ENCODE measurements around the gene GRM8.

GRM8 gene

DNA sequence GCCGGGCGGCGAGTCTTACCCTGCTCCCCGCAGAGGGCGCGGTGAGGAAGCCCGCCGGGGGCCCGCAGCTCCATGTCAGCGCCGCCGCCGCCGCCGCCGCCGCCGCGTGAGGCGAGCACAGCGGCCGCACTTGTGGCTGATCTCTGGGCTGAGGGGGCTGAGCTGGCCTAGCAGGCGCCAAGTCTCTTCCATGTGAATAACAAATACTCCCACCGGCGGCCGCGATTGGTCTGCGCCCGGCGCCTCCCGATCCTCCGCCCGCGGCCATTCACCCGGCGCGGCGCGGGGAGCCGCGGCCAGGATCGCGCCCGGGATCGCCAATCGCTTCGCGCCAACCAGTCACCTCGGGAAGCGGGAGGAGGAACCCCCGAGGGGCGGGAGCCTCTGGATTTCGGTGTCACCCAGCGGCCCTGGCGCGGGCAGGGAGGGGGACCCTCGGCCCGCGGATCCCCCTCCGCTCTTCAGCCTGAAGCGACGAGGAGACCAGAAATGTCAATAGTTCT lies at the start of gene GRM8:
Gene GRM8, minus strand, starts transcription at position 164 of the 503 bp plus-strand sequence.
- no peak for FAIRE-seq

DNA sequence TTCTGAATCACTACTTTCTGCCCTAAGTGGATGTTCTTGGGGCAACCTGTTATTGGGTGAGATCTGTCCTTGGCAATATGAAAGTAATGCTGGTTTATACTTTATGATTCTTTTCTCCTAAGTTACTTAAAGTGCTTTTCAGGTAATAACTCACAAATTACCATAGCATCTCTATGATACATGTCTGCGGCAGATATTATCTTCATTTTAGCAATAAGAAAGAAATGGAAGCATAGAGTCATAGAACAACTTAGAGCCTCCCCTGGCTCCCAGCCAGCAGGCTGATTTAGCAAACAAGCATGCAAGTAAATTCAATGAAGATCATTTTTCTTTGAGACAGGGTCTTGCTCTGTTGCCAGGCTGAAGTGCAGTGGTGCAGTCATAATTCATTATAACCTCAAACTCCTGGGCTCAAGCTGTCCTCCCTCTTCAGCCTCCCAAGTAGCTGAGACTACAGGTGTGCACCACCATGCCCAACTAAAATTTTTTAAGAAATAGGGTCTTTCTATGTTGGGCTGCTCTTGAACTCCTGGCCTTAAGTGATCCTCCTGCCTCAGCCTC lies 38.1 kb upstream of the GRM8 start:
- FAIRE-seq = no peak

DNA sequence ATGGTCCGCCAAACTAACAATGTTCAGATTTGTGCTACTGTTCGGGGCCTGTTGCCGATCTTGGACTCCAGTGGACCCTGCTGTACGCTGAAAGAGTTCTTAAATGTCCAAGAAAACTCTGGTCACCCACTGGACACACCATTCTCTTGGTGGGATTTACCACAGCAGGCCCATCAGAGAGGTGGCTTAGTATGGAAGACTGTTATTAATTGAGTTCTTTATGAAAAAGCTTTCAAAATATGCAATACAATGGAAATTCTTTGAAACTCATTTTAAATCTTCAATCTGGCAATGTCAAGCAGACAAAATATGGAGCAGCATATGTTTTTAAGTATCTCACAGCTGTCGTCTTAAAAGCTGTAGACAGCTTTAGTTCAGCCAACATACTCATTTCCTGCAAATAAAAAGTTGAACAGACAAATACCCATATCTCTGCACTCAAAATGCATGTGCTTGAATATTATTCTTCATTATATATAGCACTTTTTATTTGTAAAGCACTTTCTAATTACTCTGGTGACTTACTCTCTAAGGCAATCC lies 37.4 kb upstream of the GRM8 start:
- FAIRE-seq = no peak

DNA sequence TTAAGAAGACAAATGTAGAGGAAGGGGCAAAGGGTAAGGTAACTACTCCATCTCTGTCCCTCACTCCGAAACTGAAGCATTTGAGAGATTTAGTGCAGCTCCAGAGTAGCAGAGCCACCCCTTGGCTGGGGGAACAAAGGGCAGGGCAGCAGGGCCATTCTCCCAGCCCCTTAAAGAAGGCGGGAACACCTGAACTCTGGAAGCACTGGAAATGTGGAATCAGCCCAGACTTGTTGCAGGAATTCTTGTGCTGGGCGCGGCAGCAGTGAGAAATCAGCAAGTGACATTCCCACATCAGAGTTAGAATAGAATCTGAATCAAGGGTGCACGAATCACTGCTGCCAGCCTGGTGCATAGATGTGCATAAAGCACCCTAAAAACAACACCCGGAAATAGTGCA lies 34.4 kb upstream of the GRM8 start:
- FAIRE-seq = no peak

DNA sequence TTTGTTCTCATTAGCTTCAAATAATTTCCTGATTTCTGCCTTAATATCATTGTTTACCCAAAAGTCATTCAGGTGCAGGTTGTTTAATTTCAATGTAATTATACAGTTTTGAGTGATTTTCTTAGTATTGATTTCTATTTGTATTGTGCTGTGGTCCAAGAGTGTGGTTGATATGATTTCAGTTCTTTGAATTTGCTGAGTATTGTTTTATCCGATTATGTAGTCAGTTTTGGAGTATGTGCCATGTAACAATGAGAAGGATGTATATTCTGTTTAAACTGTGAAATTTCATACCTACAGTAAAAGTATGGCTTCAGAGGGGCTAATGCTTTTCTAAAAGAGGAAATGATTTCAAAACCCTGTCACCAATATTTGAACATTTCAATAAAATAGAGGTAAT lies 17.4 kb upstream of the GRM8 start:
- FAIRE-seq = no peak

DNA sequence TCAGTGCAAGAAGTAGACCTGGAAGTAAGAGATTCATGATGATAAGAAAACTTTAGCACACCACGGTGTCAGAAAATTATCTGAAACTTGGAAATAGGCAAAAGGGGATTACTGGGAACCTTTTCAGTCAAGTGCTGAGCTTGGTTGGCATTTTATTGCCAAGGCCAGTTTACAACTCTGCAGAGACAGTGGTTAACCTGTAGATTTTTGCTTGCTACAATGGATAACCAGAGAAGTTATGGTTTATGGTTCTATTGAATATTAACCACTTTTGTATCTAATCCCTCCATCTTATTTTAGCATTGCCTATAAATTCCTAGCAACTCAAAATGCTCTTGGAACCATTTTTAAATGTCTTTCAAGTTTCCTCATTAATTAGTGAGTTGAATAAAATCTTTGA lies 13.3 kb upstream of the GRM8 start:
- no peak for FAIRE-seq

DNA sequence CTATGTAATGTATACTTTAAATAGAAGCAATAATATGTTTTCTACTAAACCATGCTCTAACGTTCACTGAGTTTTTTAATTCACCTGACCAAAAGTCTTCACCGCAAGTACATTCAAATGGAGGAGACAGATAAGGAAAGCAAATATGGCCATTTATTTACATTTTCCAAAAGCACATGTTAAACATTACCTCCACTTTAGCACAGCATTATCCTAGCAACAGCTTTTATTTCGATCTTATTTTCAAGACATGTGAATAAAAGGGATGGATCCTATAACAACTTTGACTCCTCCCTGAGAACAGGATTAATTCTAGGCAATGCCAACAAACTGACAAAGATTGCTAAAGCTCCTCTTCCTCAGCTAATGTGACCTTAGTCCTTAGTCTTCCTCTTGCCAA lies 11.5 kb upstream of the GRM8 start:
- no peak for FAIRE-seq

DNA sequence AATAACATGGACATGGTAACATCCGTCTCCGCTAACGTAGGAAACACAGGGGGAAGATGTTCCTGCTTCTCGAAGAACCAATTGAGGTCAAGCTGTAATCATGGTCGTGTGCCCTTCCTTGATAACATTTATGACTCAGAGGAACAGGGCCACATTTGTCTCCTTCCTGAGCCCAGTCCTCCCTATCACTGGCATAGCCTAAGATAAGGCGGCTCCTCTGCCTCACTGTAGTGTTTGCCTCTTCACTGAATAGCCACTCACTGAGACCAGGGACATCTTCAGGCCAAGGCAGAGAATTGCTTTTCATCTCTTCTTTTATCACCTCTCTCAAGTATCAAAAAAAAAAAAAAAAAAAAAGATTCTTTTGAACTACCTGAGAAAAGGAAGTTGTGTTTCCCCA lies 5.4 kb upstream of the GRM8 start:
- no peak for FAIRE-seq

DNA sequence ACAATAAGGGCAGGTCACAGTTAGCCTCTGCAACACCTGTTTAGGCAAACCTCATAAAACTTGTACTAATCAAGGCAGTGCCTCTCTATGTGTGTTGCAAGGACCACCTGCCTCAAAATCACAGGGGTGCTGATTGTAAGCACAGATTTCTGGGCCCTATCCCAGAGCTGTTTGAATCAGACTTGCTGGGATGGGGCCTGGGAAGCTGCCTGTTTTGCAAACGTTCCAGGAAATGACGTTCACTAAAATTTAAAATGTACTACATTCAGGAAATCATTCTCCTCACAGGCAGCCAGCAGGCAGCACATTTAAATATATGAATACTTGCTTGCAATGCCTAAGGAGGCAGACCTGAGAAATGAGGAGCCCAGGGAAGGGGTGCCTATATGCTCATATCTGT lies 4.3 kb upstream of the GRM8 start:
- no peak for FAIRE-seq

DNA sequence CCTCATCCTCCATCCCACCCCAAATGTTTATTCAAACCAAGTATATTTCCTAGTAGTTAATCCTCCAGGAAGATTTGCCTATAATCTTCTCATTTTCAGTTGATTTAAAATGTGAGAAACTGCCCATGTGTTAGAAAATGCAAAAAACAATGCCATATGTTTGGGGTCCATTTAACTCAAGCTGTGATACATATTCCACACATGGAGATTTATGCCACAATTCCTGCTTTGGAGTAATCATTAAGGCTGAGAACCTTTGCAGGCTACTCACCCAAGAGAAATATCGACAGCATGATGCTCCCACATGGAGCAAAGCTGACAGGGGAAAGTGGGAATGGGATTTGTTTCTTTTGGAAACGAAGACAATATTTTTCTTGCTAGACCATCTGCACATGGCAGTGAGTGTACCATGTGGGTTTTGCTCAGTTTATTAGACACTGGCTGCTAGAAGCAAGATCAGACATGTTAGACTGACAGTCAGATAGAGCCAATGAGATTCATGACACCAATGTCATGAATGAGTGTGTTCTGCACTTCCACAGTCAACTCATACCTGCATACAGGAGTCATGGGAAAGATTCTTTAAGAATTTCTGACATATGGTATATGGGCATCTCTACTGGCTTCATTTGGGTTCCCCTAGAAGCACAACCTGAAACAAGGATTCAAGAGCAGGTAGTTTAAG lies 3.4 kb upstream of the GRM8 start:
- no peak for FAIRE-seq

DNA sequence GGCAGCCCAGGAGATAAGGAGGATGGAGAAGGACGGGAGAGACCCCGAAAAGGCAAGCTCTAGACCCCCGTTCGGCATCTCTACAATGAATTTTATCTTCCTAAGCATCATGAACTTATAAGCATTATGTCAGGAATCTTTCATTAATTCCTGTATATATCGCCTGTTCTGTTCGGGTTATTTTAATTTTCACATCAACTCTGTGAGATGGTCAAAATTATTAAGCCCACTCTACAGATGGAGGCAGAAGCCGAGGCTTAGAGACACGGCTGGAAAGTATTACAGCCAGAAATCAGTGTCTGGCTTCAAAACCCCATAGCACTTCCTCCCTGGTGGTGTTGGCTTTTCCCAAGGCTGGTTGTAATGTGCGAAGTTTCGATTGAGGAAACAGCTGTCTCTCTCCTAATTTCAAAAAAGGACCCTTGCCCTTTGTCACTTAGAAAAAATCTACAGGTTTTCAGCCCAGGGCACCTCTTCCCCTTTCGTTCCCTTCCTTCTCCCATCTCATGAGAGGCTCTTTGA lies 1.5 kb upstream of the GRM8 start:
- no peak for FAIRE-seq

DNA sequence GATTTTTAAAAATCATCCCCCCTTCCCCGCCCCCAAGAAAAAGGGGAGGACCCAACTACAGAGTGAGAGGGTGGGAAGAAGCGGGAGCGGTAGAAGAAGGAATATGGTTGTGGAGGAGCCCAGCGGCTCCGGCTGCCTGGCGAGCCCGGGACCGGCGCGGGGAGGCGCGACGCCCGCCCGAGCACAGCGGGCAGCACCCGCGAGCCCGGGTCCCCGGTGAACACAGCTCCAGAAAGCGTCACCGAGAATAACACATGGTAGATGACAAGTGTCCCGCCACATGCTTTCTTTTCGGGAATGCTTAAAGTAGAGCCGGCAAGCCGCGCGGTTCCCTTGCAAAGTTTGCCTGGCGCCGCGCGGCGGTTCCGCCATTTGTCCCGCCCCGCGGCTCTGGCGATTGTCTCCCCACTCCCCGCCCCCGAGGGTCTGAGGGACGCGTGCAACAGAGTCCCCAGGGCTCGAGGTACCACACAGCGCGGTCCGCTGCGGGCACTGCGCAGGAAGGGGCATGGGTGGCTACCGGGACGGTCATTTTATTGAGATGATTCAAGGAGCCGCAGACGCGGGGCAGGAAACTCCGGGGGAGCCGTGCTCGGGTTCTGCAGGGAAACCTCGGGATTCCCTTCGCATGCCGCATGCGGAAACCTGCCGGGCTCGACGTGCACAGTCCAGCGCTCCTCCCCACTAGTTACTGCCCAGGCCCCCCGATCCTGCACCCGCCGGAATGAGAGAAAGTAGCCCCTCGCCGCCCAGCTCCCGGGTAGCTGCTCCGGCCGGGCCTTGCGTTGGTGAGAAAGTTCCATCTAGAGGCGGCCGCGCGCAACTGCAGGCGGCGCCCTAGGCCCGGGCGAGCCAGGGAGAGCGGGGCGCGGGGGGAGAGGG lies 781 bp upstream of the GRM8 start:
- FAIRE-seq = no peak

DNA sequence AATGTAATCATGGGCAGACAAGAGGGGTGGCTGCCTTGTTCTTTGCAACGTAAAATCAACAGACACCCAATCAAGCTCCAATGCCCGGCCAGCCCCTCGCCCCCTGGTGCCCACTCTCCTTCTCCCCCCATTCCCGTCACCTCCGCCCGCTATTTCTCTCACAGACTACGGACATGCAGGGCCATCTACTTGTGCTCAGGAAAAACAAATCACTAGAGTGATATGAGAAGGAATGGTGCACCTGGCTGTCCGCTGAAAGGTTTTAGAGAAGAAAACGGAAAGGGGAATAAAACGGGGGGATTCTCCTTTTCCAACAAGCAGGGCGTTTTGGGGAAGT lies 396 bp downstream of the GRM8 start:
- FAIRE-seq = no peak

DNA sequence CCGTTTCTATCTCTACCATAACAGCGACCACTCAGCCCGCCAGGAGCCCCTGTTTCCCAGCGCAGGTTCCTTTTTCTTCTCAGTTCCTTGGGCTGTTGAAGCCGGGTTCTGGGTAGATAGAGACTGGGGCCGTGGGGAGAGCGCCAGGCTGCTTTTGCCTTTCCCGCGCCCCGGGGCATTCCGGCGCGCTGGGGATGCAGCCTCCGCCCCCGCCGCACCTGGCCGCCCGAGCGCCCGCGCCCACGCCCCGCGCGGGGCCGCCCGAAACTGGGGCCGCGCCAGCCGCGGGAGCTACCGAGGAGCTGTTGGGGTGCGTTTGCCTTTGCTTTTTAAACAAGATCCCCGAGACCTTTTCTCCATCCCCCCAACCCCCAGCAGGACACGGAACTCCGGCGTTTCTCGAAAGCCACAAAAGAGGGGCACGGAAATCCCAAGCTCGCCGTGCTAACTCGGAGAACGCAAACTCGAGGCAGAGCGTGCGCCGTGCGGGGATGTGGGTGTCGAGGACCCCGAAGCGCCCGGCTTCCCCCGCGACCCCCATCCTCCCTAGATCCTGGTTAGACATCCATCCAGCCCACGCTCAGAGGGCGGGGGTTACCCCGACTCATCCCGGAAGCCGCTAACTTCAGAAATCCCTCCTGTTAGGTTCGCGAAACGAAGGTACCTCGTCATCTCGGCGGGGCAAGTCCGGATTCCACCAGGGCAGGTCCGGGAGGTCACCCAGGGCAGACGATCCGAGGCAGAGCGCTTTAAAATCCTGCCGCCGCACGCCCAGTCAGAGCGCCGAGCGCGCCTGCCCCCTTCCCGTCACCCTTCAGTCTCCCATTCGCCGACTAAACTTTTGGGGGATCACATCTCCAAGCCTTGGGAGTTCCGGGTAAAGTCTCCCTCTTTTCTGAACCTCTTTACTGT lies 1.0 kb downstream of the GRM8 start:
- FAIRE-seq = no peak

DNA sequence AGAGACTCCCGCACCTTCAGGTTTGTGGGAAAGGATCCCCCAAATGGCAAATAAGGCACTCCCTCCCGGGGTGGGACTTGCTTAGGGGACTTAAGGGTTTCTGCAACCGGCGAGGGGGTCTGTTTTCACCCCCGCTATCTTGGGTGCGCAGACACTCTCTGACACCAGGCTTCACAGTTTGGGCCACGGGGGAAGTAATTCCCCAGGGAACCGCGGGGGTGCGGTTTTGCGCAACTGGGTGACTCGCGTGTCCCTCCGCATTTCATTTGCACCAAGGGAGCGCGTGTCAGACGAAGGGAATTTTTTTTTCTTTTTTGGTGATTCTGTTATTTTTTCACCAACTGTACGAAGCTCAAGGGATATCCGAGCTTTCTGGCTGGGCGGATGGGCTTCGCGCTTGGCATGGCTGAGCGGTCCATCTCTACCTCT lies 1.7 kb downstream of the GRM8 start:
- no peak for FAIRE-seq

DNA sequence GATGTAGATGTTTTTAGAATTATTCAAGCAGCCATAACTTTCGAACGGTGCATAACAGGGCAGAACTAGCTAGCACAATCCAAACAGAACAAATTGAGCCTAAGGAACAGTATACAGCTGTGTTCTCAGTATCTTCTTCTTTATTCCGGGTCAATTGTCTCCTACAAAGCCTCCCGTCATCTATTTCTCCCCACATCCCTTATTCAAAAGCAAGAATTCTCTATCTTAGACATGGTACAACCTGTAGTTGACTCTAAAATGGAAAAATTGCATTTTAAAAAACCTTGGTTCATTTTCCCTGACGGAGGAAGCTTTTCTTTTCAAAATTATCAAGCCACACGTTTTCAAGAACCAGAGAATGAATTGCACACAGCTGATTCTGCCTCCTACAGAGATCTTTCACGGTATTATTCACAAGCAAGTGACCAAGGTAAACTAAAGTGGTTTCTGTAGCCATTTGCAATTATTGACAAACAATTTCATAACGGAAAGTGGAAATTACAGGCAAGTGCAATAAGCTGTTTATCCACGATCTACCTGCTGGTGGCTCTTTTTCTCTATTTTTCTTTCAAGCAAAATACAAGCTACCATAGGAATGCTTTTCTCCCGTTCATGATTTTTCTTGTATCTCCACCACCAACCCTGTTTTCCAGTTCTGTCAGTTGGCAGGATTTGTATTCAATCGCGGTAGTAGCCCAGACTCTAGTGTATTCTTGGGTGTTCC lies 2.3 kb downstream of the GRM8 start:
- FAIRE-seq = no peak

DNA sequence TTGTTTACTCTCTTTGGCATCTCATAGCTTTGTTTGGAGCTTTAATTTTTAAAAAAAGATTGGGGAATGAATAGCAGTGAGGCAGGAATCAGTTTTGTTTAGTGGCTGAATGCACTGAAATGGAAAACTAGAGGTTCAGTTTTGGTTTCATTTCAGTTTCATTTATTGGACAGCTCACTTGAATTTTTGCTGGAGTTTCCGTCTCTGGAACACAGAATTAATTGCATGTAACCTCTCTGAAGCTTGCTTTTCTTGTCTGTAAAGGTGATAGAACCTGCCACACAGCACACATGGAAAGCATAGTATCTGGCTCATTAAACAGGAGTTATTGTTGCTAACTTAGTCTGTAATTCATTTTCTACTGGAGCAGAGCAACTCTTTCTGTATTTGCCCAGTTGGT lies 7.1 kb downstream of the GRM8 start:
- no peak for FAIRE-seq

DNA sequence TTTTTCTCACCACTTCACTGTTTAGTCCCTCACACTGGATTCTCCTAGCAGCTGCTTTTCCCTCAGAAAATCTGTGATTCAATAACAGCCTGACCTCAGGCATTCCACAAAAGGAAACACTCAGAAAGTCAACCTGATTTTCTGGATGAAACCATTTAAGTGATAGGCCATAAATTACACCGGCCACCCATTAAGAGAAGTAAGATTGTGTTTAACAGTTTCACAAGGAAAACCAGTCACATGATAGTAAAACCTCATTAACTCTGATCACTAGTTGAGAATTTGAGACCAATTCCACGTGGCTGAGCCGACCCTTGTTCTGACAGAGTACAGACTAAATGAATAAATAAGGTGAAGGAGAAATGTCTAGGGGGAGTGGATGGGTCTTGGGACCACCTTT lies 7.7 kb downstream of the GRM8 start:
- FAIRE-seq = no peak

DNA sequence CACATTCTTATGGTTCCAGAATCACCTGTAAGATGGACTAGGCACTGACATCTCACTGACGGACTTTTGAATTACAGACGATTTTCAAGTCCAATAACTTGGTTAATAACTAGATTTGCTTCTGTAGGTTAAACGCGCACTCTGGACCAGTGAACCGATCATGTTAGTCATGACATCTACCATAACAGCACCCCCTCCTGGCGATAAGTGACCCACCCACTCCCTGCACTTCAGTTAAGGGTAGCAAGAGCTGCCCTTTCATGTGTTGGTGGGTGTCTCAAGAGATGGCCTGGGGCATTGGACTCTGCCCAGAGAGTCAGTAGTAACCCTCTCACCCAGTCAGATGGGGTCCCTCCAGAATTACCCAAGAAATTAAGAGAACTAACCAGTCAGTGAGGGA lies 12.9 kb downstream of the GRM8 start:
- no peak for FAIRE-seq

DNA sequence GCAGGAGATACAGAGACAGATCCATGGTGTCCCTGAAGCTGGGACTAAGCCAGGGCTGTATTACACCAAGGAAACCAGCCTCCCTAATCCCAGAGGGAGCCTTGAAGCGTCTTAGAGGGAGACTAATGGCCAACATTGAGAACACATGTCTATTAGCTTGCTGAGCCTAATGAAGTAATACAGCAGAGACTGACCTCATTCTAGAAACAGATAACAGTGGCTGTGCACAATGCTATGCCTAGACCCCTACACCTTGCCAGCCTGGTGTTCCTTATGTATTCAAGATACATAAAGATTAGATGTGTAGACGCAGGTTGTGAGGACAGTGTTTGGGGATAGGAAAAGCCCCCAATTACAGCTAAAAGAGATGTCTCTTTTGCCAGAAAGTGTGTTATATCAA lies 19.1 kb downstream of the GRM8 start:
- no peak for FAIRE-seq

DNA sequence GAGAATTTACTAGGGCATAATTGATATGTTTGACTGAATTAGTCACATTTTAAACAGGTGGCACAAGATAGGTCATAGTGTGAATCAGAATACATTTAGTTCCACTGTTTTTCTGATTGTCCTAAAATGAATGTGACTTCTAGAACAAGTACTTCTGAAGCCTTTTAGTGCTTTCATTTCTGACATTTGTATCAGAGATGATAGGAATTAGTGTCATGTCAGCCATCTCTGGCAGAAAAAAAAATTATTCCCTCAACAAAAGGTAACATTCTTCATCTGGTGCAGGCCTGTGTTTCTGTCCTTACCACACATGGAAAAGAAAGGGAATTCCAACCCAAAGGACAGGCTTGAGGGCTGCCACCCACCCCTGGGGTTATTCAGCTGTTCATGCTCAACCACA lies 21.3 kb downstream of the GRM8 start:
- FAIRE-seq = no peak
